Middle frontal gyrus (tissue), 1 donor: ENCODE measurements around the gene ICAM3.
"Not testable (repeated sequence)": the region's sequence is repeated elsewhere in the genome, so short reads cannot be mapped to it uniquely, and the experiment has no call there.

ENCODE experiments used
- DNase-seq: peaks from one replicate; pipeline ENCODE4 v3.0.0-alpha.2; 2015; ENCODE audit warnings: low spot score; ENCODE audit errors: extremely low spot score

Gene ICAM3, protein sequence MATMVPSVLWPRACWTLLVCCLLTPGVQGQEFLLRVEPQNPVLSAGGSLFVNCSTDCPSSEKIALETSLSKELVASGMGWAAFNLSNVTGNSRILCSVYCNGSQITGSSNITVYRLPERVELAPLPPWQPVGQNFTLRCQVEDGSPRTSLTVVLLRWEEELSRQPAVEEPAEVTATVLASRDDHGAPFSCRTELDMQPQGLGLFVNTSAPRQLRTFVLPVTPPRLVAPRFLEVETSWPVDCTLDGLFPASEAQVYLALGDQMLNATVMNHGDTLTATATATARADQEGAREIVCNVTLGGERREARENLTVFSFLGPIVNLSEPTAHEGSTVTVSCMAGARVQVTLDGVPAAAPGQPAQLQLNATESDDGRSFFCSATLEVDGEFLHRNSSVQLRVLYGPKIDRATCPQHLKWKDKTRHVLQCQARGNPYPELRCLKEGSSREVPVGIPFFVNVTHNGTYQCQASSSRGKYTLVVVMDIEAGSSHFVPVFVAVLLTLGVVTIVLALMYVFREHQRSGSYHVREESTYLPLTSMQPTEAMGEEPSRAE

DNA sequence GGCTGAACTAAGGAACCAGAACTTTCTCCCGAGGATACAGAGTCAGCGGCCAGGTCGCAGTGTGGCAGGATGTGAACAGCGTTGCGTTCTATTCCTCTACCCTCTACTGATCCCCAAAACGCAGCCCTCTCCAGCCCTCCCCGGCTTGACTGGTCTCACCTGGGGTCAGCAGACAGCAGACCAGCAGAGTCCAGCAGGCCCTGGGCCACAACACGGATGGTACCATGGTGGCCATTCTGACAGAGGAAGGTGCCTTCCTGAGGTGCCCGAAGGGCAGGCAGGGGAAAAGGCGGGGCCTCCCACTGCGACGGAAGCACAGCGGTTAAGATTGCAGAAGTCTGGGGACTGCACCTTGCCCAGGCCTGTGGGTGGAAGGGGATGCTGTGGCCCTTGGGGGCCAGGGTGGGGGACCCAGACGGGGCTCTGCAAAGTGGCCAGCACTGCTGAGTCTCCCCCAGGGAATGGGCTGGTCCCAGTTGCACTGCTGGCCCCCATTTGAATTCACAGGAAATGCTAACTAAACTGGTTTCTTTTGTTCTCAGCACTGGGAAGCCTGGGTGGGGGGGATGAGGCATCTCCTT, at the start of gene ICAM3:
ICAM3 (minus strand) TSS at position 245 of the 581 bp plus-strand sequence; CDS start at position 235, 10 bp downstream.
- no peak for DNase-seq

- peak; percentile 71 for DNase-seq
Observed at GRCh38 chr19:10388957-10389356, 49.5 kb upstream of the ICAM3 start.

GRCh38 chr19:10384580-10384979, 45.2 kb upstream of the ICAM3 start:
- DNase-seq = no peak

- DNase-seq = not testable (repeated sequence)
Observed at GRCh38 chr19:10383223-10383499, 43.7 kb upstream of the ICAM3 start.

GRCh38 chr19:10380313-10381102, 41.1 kb upstream of the ICAM3 start, which contains the start of gene TYK2:
Gene TYK2 (minus strand): TSS chr19:10380572. CDS start chr19:10378406, 2,166 bp downstream.
- DNase-seq = peak; percentile 96

- DNase-seq = no peak
Observed at GRCh38 chr19:10379880-10380312, 40.5 kb upstream of the ICAM3 start.

GRCh38 chr19:10378124-10378523, 38.7 kb upstream of the ICAM3 start:
- DNase-seq = no peak

GRCh38 chr19:10377140-10377640, 37.8 kb upstream of the ICAM3 start:
- DNase-seq = not testable (repeated sequence)

DNA sequence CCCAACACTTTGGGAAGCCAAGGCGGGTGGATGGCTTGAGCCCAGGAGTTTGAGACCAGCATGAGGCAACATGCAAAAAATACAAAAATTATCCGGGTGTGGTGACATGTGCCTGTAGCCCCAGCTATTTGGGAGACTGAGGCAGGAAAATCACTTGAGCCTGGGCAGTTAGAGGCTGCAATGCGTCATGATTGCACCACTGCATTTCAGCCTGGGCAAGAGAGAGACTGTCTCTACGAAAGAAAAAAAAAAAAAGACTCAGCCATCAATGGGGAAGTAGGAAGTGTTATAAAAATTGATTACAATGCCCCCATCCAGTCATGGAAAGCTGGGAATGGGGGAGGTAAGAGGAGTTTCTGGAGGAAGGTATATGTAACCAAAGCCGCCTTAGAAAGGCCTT, 35.5 kb upstream of the ICAM3 start:
- DNase-seq = no peak

DNA sequence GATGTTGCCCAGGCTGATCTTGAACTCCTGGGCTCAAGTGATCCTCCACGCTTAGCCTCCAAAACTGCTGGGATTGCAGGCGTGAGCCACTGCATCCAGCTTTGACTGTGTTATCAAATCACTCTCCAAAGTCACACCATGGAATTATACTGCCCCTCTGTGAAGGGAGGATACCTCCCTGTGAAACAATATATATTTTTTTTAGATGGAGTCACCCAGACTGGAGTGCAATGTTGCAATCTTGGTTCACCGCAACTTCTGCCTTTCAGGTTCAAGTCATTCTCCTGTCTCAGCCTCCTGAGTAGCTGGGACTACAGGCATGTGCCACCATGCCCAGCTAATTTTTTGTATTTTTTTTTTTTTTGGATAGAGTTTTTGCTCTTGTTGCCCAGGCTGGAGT, 33.3 kb upstream of the ICAM3 start:
- no peak for DNase-seq

GRCh38 chr19:10368101-10368803, 28.8 kb upstream of the ICAM3 start:
- DNase-seq = no peak

DNA sequence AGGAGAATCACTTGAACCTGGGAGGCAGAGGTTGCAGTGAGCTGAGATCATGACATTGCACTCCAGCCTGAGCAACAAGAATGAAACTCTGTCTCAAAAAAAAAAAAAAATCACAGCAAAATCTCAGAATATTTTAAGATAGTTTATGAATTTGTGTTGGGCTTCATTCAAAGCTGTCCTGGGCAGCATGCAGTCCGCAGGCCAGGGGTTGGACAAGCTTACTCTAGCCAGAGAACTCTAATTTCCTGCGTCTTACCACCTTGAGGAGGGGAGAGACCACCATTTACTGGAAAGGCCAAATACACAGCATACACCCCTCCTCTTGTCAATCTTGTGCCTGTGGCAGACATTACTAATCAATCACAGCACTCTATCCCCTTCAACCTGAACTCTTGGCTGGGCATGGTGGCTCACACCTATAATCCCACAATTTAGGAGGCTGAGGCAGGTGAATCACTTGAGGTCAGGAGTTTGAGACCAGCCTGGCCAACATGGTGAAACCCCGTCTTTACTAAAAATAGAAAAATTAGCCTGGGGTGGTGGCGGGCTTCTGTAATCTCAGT, 27.6 kb upstream of the ICAM3 start:
- not testable (repeated sequence) for DNase-seq

- no peak for DNase-seq
Observed at GRCh38 chr19:10365518-10365917, 26.1 kb upstream of the ICAM3 start.

DNA sequence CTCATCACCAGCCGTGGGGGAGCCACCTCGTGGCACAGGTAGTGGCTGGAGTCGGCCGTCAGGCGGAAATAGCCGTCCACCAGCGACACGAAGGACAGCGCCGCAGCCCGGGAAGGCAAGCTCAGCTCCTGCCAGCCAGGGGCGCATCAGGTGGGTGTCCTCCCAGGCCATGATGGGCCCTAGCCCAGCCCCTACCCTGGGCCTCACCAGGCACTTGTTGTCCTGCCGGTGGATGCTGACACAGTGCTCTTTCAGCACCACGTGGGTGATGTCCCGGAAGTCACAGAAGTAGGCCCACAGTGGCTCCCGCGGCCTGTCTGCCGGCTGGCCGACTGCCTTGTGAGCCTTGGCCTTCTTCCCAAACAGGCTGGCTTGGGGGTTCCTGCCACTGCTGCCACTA, 25.2 kb upstream of the ICAM3 start:
- no peak for DNase-seq

- no peak for DNase-seq
Observed at GRCh38 chr19:10363789-10364281, 24.4 kb upstream of the ICAM3 start.

DNA sequence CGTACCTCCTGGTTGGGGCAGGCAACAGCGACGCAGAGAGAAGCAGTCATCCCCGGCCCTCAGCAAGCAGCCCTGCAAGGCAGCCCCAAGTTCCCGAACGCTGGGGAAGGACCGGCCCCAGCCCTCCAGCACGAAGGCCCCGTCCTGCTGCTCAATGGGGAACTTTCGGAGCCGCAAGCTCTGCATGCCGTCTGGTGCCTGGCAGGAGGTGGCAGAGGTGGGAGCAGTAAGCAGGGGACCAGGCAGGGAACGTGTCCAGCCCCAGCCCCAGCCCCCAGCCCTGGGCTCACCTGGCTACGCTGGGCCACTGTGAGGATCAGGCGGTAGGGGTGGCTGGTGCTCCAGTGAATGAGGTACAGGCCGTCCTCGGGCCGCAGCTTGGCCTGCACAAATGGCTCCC, 22.8 kb upstream of the ICAM3 start:
- DNase-seq = no peak

GRCh38 chr19:10361569-10362011, 22.2 kb upstream of the ICAM3 start:
- DNase-seq = no peak

- no peak for DNase-seq
Observed at GRCh38 chr19:10356431-10356830, 17.0 kb upstream of the ICAM3 start.

DNA sequence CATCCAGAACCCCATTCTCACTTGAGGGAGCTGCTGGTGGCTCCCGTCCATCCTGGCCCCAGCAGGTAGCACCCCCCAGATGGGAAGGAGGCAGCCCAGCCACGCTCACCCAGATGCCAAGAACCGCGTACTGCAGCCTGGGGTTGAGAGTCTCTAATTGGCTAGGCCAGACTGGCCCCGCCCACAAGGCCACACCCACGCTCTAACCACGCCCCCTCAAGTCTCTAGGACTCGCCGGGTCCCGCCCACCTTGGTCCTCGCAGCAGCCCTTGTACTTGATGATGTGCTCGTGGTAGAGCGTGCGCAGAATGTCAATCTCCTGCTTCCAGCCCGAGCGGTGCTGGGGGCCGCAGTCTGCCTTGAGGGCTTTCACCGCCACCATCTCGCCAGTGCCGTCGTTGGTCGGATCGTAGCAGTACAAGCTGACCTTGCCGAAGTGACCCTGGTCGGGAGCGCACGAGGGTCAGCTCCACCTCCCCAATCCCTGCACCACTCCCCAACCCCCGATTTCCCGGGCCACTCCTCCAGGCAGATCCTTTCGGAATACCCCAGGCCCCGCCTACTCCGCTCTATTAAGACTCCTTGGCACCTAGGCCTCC, 14.5 kb upstream of the ICAM3 start:
- DNase-seq = no peak
